Activated CD8-positive, alpha-beta memory T cell treated with anti-CD3 and anti-CD28 coated beads for 24 hours (primary cell): ENCODE data around the gene SMOC1.

Experiments used
- DNase-seq: peaks from one replicate; pipeline ENCODE4 v3.0.0-alpha.2; 2020

SMOC1 gene

GRCh38 chr14:69983317-69983716 is 104.1 kb downstream of the SMOC1 start:
- DNase-seq = no peak

GRCh38 chr14:69985463-69985862 is 106.2 kb downstream of the SMOC1 start:
- no peak for DNase-seq

GRCh38 chr14:69986336-69986735 is 107.1 kb downstream of the SMOC1 start:
- no peak for DNase-seq

DNA sequence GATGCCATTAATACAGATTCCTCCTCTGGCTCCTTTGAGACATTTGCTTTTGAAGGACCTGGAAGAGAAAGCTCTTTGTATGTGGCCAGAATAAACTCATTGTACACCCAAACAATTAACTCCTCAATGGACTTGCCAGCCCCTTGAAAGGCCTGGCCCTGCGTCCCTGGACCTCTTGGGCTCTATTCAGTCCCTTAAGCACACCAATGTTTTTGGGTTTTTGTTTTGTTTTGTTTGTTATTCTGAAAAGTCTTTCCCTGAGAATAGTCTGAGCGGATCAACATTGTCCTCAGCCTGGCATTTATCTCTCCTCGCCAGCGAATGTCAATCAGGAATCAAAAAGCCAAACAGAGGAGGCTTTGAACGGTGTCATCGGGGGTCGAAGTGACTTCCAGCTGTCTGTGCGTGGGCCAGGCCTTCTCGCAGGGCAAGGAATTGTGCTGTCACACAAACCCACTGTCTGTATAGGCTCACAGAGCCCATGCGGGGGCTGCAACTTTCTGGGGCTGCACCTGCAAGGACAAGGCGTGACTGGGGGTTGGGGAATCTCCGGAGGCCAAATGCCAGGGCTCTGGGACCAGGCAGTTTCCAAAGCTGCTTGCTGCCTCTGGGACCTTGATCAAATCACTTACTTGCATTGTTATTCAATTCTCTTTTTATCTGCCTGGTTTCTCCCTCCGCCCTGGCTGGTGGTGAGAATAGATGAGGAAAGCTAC is 108.3 kb downstream of the SMOC1 start:
- no peak for DNase-seq

DNA sequence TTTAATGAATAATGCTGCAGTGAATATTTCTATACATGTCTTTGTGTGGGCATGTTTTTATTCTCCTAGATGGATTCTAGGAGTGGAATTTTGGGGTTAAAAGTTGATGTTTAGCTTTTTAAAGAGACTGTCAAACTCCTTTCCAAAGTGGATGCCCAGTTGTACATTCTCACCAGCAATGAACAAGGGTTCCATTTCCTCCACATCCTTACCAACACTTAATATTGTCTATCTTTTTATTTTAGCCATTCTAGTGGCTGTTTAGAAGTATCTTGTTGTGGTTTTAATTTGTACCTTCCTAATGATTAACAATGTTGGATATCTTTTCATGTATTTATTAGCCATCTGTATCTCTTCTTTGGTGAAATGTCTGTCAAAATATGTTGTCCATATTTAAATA is 109.8 kb downstream of the SMOC1 start:
- DNase-seq = no peak

GRCh38 chr14:69989622-69990021 is 110.4 kb downstream of the SMOC1 start:
- DNase-seq = no peak

GRCh38 chr14:69990323-69990722 is 111.1 kb downstream of the SMOC1 start:
- DNase-seq = no peak

- DNase-seq = no peak
Measured at GRCh38 chr14:69991422-69991821, 112.2 kb downstream of the SMOC1 start.

- DNase-seq = no peak
Measured at GRCh38 chr14:69992564-69992963, 113.3 kb downstream of the SMOC1 start.

DNA sequence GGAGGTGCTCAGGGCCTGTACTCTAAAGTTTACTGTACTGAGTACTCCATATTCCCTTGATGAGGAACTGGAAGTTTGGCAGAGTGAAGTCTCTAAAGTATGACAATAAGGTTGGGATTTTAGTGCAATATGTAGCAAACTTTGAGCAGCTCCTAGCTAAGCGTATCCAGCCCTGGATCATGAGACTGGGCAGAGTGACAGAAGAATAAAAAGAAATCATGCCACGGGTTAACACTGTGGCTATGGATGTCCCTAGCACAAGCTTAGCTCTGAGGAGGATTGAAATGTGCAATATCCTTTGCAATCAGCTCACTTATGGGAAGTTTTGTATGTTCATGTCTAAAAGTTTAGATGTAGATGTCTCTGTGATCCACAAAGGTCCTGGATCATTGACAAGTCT is 114.1 kb downstream of the SMOC1 start:
- no peak for DNase-seq

DNA sequence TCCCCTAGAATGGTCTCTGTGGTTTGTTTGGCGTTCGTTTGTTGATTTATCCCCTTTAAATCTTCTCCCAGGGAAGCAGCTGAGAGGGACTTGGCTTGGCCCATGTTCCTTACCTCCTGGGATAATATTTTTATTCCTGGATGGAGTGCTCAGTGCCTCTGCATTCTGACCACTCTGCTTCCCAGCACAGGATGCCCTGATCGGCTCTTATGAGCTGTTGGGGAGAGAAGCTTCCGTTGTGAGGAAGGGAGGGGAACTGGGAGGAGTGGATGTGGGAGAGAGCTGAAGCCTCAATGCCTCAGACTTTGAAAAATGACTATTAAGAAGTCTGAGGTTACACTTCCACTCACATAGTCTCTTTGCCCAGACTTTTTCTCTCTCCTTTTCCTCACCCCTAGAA is 114.8 kb downstream of the SMOC1 start:
- no peak for DNase-seq

GRCh38 chr14:69996216-69996615 is 117.0 kb downstream of the SMOC1 start:
- no peak for DNase-seq

DNA sequence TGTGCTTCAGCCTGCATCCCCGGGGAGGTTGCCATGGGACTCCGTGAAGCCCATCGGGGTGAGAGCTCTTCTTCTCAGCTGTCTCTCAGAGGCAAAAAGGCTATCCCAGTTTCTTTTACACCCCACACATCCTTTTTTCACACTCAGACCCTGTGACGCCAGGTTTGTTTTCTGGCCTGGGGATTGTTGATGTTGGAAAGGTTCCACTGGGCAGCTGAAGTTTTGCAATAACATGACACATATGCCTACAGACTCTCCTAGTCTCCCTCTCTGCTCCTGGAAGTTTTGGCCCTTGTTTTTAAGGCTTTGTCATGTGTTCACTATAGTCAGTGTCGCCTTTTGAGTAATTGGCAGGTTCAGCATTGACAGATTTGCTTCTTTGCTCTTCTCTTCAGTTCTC is 118.6 kb downstream of the SMOC1 start:
- no peak for DNase-seq

GRCh38 chr14:69999261-69999674 is 120.1 kb downstream of the SMOC1 start:
- DNase-seq = no peak

DNA sequence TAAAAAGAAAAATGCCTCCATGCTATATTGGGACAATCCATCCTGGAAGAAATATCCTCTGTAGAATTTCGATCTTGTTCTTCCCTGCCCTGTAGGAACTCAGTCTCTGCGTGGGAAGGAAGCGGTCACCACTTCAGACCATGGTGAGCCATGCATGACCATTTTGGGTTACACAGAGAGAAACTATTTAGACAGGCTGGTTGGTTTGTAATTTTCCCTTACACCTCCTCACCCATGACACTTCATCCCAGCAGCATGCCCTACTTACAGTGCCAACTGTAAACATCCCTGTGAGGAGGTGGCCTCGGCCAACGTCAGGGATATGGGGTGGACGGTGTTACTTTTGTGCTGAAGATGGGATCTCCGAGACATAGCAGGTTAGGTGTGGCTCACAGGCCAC is 121.4 kb downstream of the SMOC1 start:
- no peak for DNase-seq

- DNase-seq = no peak
Measured at GRCh38 chr14:70002589-70003346, 123.6 kb downstream of the SMOC1 start.

- DNase-seq = no peak
Measured at GRCh38 chr14:70004791-70005190, 125.6 kb downstream of the SMOC1 start.

DNA sequence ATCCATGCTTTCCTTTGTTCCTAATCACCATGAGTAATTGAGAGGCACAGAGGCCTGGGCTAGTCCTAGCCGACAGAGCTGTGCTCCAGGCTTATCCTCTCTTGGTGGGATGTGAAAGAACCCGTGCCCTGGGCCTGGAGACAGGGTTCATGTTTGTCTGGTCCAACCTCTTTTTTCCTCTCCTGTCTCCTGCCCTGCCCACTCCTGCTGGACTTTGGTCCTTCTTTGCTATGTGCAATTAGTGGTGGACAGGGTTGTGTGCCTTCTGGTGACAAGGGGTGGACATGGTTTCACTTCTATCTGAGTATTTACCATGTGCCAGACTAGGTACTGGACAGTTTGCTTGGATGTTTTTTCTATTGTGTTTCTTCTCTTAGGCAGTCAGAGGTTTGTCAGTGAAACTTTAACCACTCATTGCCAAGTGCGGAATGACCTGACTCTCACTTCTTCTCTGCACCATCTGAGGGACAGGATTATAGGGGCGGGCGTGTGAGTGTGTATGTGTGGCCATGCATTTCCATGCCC is 126.1 kb downstream of the SMOC1 start:
- DNase-seq = no peak

GRCh38 chr14:70006699-70007098 is 127.5 kb downstream of the SMOC1 start:
- DNase-seq = no peak

GRCh38 chr14:70008284-70009262 is 129.4 kb downstream of the SMOC1 start:
- DNase-seq = no peak

DNA sequence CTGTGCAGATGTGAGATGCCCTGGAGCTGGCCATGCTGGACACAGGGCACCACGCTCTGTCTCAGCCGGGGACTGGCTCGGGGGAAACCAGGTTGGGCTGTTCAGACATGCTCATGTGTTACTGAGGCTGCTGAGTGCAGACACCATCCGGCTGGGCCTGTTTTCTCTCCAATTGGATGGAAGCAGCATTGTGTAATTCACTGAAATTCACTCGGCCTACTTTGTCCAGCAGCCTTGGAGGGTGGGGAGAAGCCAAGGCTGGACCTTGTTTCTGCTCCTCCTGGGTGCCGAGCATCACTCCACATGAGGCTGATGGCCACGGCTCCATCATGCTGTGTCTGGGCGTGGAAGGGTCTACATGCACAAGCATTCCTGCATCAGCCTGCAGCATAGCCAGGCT is 130.7 kb downstream of the SMOC1 start:
- DNase-seq = no peak

- DNase-seq = no peak
Measured at GRCh38 chr14:70011098-70011497, 131.9 kb downstream of the SMOC1 start.

- DNase-seq = no peak
Measured at GRCh38 chr14:70011708-70012107, 132.5 kb downstream of the SMOC1 start.
